NB4 (cell line): ENCODE data around the gene SCN9A.

Experiments
- DNase-seq: peaks from one replicate; pipeline ENCODE4 v3.0.0; 2010; ENCODE audit warnings: low read depth
- H3K4me3 ChIP-seq: one replicate; pipeline ENCODE4 v1.5.1; 2011; ENCODE audit warnings: mild to moderate bottlenecking, low read depth, low read length, moderate library complexity
- CTCF ChIP-seq: IDR thresholded peaks from one replicate; pipeline ENCODE4 v1.5.1; 2012; ENCODE audit warnings: low read depth, low read length
- MAX ChIP-seq: IDR thresholded peaks from 2 replicates; pipeline ENCODE4 v1.6.1; 2011; ENCODE audit warnings: low read depth, low read length
- MYC ChIP-seq: IDR thresholded peaks from 2 replicates; pipeline ENCODE4 v1.6.1; 2011; ENCODE audit warnings: low read depth, low read length
- POLR2A ChIP-seq: IDR thresholded peaks from 2 replicates; pipeline ENCODE4 v1.6.1; 2011; ENCODE audit warnings: mild to moderate bottlenecking; ENCODE audit not compliant: insufficient read length; ENCODE audit errors: extremely low read depth

SCN9A gene

GRCh38 chr2:166278856-166279255 is 96.9 kb downstream of the SCN9A start:
- no peak for DNase-seq
- no peak for TF ChIP-seq MAX
- TF ChIP-seq POLR2A = no peak
- TF ChIP-seq CTCF = no peak
- TF ChIP-seq MYC = no peak
- H3K4me3 ChIP-seq = no peak overlapping the region

GRCh38 chr2:166270376-166270775 is 105.4 kb downstream of the SCN9A start:
- no peak for TF ChIP-seq MAX
- DNase-seq = no peak
- H3K4me3 ChIP-seq = no peak overlapping the region

GRCh38 chr2:166269322-166269721 is 106.4 kb downstream of the SCN9A start:
- no peak overlapping the region for H3K4me3 ChIP-seq
- TF ChIP-seq CTCF = no peak
- TF ChIP-seq MAX = no peak
- no peak for TF ChIP-seq POLR2A
- no peak for TF ChIP-seq MYC
- DNase-seq = no peak

GRCh38 chr2:166257859-166258258 is 117.9 kb downstream of the SCN9A start:
- no peak overlapping the region for H3K4me3 ChIP-seq
- TF ChIP-seq MAX (no peak), POLR2A (no peak), MYC (no peak), CTCF (no peak)
- no peak for DNase-seq

GRCh38 chr2:166256896-166257295 is 118.8 kb downstream of the SCN9A start:
- TF ChIP-seq MYC (no peak), POLR2A (no peak), CTCF (no peak), MAX (no peak)
- no peak overlapping the region for H3K4me3 ChIP-seq
- DNase-seq = no peak

- no peak for DNase-seq
- TF ChIP-seq MYC = no peak
- no peak for TF ChIP-seq CTCF
- no peak for TF ChIP-seq MAX
- no peak for TF ChIP-seq POLR2A
- no peak overlapping the region for H3K4me3 ChIP-seq
Measured at GRCh38 chr2:166249318-166249717, 126.4 kb downstream of the SCN9A start.
